ENCODE measurements around the gene TMEM17.

Gene TMEM17

DNA sequence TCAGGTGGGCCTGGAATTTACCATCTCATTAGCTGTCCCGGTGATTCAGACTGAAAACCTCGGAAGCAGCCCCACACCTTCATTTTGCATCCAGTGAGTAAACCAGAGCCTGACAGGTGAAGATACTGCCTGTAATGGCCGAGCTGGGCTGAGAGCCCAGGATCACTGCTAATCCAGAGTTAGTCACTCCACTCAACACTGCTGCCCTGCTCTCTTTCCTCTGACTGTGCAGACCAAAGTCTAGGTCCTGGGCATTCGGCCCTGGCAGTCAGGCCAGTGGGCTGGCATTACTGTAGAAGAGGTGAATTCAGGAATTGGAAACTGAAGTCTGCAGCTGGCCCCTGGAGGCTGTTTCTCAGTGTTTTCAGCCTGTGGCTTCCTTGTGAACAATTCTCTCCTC lies 44.3 kb downstream of the TMEM17 start:
- Mint-ChIP-seq H3K36me3 (ENCODE audit: low read depth) (no peaks in the 10 kb centered on the region), H3K27me3 (peaks cover 12% of the 10 kb centered on the region), H3K9me3 (no peaks in the 10 kb centered on the region), H3K4me1 (ENCODE audit: low read depth) (peaks cover 10% of the 10 kb centered on the region), H3K4me3 (no peak overlapping the region), H3K27ac (no peak overlapping the region)
- intact Hi-C loops (cut with micrococcal nuclease) = no loop called here

DNA sequence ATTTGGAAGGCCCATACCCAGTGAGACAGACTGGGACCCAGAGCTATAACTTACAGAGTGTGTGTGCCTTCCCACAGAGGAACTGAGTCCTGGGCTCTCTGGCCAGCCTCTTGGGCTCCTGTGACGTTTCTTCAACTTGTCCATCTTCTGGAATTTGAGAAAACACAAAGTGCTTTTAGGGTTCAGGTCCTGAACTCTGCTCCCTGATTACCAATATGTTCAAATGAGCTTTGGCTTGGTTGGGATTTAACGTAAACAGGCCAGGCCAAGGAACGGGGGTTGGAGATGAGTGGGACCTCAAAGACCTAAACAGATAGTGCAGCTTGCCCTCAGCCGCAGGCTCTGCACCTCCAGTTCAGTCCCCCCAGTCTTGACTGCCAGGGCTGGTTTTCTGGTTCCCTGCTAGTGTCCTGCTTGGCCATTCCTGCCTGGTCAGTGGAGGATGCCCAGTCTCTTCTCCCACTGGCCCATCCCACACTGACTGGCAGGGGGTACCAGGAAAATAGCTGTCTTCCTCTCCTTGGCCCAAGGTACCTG lies 44.9 kb downstream of the TMEM17 start:
- H3K9me3 Mint-ChIP-seq = no peaks in the 10 kb centered on the region
- H3K4me3 Mint-ChIP-seq = no peak overlapping the region
- H3K27me3 Mint-ChIP-seq = peaks cover 17% of the 10 kb centered on the region
- H3K27ac Mint-ChIP-seq = no peak overlapping the region
- H3K36me3 Mint-ChIP-seq (ENCODE audit: low read depth) = no peaks in the 10 kb centered on the region
- intact Hi-C loops (cut with micrococcal nuclease) = no loop called here
- H3K4me1 Mint-ChIP-seq (ENCODE audit: low read depth) = peaks cover 13% of the 10 kb centered on the region

DNA sequence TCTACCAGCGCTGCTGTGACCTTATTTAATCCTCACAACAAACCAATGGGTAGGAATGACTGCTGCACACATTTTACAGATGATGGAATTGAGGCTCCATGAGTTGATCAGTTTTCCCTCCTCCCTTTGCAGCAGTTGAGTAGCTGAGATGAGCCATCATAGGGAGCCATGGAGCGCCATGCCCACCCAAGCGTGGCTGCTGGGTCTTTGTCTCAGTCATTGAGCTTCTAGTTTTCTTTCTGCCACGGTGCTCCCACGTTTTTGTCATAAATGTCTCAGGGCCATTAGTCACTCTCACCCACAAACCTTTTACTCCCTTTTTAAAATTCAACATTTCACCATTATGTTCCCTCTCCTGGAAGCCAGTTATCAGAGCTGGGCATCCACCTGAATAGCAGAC lies 45.8 kb downstream of the TMEM17 start:
- peaks cover 13% of the 10 kb centered on the region for H3K4me1 Mint-ChIP-seq (ENCODE audit: low read depth)
- no peaks in the 10 kb centered on the region for H3K36me3 Mint-ChIP-seq (ENCODE audit: low read depth)
- H3K4me3 Mint-ChIP-seq = no peak overlapping the region
- no peak overlapping the region for H3K27ac Mint-ChIP-seq
- intact Hi-C loops (cut with micrococcal nuclease) = no loop called here
- H3K9me3 Mint-ChIP-seq = no peaks in the 10 kb centered on the region
- peaks cover 17% of the 10 kb centered on the region for H3K27me3 Mint-ChIP-seq

DNA sequence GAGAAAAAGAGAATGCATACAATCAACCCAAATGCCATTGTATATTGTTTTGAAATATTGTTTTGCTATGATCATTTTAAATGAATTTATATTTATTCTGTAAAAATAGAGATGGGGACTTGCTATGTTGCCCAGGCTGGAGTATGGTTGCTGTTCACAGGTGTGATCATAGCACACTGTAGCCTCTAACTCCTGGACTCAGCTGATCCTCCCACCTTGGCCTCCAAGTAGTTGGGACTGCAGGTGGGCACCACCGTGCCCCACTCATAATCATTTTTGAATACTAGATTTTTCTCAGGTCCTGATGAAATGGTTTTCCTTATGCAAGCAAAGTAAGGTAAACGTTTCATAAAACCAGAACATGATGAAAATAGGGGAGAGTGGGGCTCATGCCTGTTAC lies 46.3 kb downstream of the TMEM17 start:
- no peaks in the 10 kb centered on the region for H3K9me3 Mint-ChIP-seq
- no peak overlapping the region for H3K4me3 Mint-ChIP-seq
- H3K36me3 Mint-ChIP-seq (ENCODE audit: low read depth) = no peaks in the 10 kb centered on the region
- H3K27ac Mint-ChIP-seq = no peak overlapping the region
- peaks cover 13% of the 10 kb centered on the region for H3K4me1 Mint-ChIP-seq (ENCODE audit: low read depth)
- intact Hi-C loops (cut with micrococcal nuclease) = loop anchor here (5.0 kb wide), 2 partner anchors 1028 to 1083 kb away; no protein-coding TSS in a partner anchor
- peaks cover 17% of the 10 kb centered on the region for H3K27me3 Mint-ChIP-seq

DNA sequence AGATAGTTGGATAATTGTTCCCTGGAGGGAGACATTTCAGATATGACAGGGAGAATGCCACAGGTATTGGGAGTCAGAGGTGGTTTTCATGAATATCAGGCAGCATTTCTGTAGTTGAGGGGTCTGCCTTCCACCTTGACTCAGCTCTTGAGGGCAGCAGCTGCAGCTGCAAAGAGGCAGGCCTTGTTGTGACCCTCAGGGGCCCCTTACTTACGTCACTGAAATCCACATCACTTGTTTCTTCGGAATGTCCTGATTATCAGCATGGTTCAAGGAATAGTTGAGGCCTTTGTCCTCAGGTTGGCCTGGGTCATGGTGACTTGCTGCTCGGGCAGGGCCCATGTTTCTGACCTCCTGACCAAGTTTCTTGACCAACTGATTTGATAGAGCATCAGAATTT lies 46.9 kb downstream of the TMEM17 start:
- Mint-ChIP-seq H3K36me3 (ENCODE audit: low read depth) (no peaks in the 10 kb centered on the region), H3K9me3 (no peaks in the 10 kb centered on the region), H3K4me3 (no peak overlapping the region), H3K27ac (no peak overlapping the region), H3K27me3 (peaks cover 17% of the 10 kb centered on the region), H3K4me1 (ENCODE audit: low read depth) (peaks cover 13% of the 10 kb centered on the region)
- intact Hi-C loops (cut with micrococcal nuclease) = loop anchor here (5.0 kb wide), 2 partner anchors 1028 to 1083 kb away; no protein-coding TSS in a partner anchor

DNA sequence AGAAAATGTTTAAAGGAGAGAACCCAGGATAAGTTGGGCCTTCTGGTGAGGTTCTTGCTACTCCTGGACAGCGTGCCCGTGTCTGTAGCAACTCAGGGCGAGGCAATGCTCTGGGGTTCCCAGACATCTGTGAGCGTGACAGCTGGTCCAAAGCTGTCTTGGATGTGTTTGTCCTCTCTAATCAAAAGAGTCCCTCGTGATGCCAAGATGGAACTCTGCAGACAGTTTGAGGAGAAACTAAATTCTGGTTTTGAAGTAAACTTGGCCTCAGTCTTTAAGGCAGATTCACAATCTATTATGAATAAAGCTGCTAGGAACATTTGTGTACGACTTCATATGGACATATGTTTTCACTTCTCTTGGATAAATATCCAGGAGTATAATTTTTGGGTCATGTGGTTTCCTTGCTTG lies 47.3 kb downstream of the TMEM17 start:
- peaks cover 13% of the 10 kb centered on the region for H3K4me1 Mint-ChIP-seq (ENCODE audit: low read depth)
- H3K27ac Mint-ChIP-seq = no peak overlapping the region
- intact Hi-C loops (cut with micrococcal nuclease) = loop anchor here (5.0 kb wide), 2 partner anchors 1029 to 1084 kb away; no protein-coding TSS in a partner anchor
- H3K36me3 Mint-ChIP-seq (ENCODE audit: low read depth) = no peaks in the 10 kb centered on the region
- peaks cover 17% of the 10 kb centered on the region for H3K27me3 Mint-ChIP-seq
- H3K9me3 Mint-ChIP-seq = no peaks in the 10 kb centered on the region
- H3K4me3 Mint-ChIP-seq = no peak overlapping the region

DNA sequence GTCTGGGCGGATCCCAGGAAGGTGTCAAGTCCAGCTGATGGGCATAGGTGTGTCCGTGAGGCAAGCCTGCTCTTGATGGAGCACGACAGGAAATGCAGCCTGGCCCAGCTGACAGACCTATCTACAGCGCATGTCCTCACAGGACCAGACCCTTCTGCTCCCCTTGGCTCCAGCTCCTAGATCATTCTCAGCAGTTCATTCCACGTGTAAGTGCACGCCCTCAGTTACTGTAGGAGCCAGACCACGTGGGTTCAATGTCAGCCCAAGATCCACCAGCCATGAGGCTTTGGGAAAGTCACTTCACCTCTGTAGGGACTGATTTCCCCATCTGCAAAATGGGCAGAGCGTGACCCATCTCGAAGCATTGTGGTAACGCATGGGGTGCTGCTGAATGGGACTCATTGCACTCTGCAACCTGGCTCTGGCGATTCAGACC lies 47.8 kb downstream of the TMEM17 start:
- intact Hi-C loops (cut with micrococcal nuclease) = loop anchor here (5.0 kb wide), 2 partner anchors 1029 to 1084 kb away; no protein-coding TSS in a partner anchor
- Mint-ChIP-seq H3K27me3 (peaks cover 17% of the 10 kb centered on the region), H3K4me3 (no peak overlapping the region), H3K4me1 (ENCODE audit: low read depth) (peaks cover 13% of the 10 kb centered on the region), H3K27ac (no peak overlapping the region), H3K9me3 (no peaks in the 10 kb centered on the region), H3K36me3 (ENCODE audit: low read depth) (no peaks in the 10 kb centered on the region)

DNA sequence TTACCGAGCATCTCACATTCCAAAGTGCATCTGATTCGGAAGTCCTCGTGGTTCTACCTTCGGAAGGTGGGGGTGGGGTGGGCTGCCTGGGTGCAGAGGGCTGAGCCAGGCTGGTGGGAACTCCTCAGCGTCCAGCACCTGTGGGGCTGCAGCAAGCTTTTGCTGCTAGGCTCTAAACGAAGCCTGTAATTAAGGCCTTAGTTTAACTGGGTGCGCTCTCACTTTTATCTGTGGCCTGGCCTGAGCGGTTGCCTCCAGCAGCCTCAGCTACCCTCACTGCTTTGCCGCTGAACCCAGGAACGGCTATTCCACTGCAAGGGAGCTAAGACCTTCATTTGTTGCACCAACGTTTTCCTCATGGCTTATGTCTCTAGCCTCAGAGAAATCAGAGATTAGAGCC lies 48.4 kb downstream of the TMEM17 start:
- intact Hi-C loops (cut with micrococcal nuclease) = loop anchor here (1.0 to 5.0 kb wide), 4 partner anchors 318 to 1085 kb away; no protein-coding TSS in a partner anchor
- Mint-ChIP-seq H3K4me3 (peak overlapping the region; percentile 70), H3K4me1 (ENCODE audit: low read depth) (peaks cover 13% of the 10 kb centered on the region), H3K27me3 (peaks cover 17% of the 10 kb centered on the region), H3K27ac (peak overlapping the region; percentile 34), H3K9me3 (no peaks in the 10 kb centered on the region), H3K36me3 (ENCODE audit: low read depth) (no peaks in the 10 kb centered on the region)

DNA sequence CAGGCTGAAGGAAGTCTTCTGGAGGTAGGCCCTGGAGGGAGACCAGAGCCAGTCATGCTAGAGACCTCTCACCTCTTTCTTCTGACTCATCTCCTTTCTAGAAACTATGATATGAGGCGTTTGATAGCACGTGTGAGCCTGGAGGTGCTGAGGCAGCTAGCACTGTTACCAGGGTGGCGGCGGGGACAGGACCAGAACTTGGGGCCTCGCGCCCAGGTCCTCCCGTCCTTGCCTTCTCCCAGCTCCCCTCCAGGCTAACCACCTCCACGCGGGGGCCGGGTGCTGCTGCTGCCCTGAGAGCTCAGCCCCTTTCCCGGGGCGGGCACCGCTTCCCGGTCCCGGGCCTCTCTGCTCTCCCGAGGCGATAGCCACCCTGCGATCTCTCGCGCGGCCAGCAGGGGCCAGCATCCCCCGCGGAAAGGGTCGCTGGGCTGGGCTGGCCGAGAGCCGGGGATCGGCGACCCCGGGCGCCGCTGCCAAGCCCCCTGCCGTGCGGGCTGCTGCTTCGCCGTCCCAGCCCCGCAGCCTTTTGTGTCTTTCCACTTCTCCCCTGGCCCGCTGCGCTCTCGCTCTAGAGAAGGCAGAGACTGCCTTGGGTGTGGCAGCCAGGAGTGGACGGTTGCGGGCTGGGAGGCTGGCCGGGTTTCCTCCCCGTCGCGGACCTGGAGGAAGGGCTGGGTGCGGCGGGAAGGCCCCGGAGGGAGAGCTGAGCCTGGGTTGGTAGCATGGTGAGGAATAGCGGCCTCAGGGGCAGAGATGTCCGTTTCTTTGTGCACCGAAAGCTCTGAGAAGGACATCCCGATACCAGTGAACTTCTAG lies 49.1 kb downstream of the TMEM17 start:
- no peaks in the 10 kb centered on the region for H3K36me3 Mint-ChIP-seq (ENCODE audit: low read depth)
- H3K4me3 Mint-ChIP-seq = peak overlapping the region; percentile 70
- H3K4me1 Mint-ChIP-seq (ENCODE audit: low read depth) = peaks cover 13% of the 10 kb centered on the region
- intact Hi-C loops (cut with micrococcal nuclease) = loop anchor here (1.0 to 5.0 kb wide), 4 partner anchors 318 to 1085 kb away; no protein-coding TSS in a partner anchor
- H3K27me3 Mint-ChIP-seq = peaks cover 17% of the 10 kb centered on the region
- H3K27ac Mint-ChIP-seq = peak overlapping the region; percentile 34
- no peaks in the 10 kb centered on the region for H3K9me3 Mint-ChIP-seq

DNA sequence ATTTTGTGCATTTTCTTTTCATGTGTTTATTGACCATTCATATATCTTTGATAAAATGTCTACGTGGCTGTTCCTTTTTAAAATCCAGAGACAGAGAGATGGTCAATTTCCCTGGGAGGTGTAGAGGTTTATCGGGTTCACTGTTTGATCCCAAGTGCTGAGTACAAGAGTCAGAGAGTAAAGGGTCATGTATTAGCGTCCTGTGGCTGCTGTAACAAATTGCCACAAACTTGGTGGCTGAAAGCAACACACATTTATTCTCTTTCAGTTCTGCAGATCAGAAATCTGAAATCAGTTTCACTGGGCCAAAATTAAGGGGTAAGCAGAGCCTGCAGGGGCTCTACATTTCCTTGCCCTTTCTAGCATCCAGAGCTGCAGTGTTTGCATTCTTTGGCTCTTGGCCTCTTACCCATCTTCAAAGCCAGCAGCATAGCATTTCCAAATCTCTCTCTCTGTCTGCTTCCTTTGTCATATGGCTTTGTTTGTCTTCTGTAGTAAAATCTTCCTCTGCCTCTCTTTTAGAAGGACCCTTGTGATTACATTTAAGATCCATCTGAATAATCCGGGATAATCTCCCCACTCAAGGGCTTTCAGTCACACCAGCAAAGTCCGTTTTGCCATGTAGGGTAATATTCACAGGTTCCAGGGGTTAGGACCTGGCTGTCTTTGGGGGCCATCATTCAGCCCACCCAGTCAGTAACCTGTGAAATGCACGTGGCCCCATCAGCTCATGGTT lies 49.9 kb downstream of the TMEM17 start:
- Mint-ChIP-seq H3K36me3 (ENCODE audit: low read depth) (no peaks in the 10 kb centered on the region), H3K27me3 (peaks cover 17% of the 10 kb centered on the region), H3K4me1 (ENCODE audit: low read depth) (peaks cover 13% of the 10 kb centered on the region), H3K27ac (no peak overlapping the region), H3K4me3 (no peak overlapping the region), H3K9me3 (no peaks in the 10 kb centered on the region)
- intact Hi-C loops (cut with micrococcal nuclease) = loop anchor here (2.0 to 5.0 kb wide), 3 partner anchors 969 to 1086 kb away; no protein-coding TSS in a partner anchor

DNA sequence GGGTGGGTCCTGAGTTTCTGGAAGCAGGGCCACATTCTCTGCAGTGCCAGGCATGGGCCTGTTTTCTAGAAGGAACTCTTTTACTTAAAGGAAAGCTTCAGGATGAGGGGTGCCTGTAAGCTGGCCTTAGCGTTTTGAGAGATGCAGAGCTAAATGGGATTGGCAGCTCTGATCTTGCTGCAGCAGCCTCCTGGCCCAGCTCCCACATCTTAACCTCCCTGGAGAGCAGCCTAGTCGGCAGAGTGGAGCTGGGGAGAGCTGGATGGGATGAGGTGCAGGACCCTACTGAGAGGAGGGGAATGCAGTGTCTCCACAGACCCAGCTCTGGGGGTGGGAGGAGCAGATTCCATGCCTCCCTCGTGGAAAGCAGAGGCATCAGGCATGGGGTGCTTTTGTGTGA lies 52.0 kb downstream of the TMEM17 start:
- no peaks in the 10 kb centered on the region for H3K9me3 Mint-ChIP-seq
- H3K4me3 Mint-ChIP-seq = no peak overlapping the region
- no peaks in the 10 kb centered on the region for H3K36me3 Mint-ChIP-seq (ENCODE audit: low read depth)
- H3K4me1 Mint-ChIP-seq (ENCODE audit: low read depth) = peaks cover 13% of the 10 kb centered on the region
- peaks cover 17% of the 10 kb centered on the region for H3K27me3 Mint-ChIP-seq
- no peak overlapping the region for H3K27ac Mint-ChIP-seq
- intact Hi-C loops (cut with micrococcal nuclease) = no loop called here

DNA sequence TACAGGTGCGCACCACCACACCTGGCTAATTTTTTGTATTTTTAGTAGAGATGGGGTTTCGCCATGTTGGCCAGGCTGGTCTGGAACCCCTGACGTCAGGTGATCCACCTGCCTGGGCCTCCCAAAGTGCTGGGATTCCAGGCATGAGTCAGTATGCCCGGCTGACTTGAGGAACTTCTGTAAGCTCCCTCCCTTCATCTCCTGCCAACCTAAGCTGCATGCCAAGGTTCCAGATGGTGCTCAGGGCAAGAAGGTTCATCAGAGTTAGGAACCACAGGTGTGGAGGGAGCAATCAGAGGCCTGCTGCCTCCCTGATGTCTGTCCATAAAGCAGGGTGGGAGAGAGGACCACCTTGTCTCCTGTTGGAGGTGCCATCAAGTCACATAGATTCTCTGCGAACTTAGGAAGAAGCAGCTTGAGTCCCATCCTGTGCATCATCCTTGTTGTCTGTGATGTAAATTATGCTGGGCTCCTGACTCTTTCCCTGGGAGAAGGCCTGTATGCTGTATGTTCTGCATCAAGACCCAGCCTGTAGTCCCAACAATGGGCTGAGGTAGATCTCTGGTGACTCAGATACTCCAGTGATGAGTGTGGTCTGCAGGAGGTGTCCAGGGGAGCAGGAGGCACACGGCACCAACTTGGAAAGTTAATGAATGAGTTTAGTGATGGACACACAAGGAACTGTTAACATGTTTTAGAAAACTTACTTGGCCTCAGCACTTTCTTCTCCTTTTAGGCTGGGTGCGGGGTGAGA lies 53.1 kb downstream of the TMEM17 start:
- Mint-ChIP-seq H3K9me3 (no peaks in the 10 kb centered on the region), H3K27me3 (peaks cover 14% of the 10 kb centered on the region), H3K4me1 (ENCODE audit: low read depth) (peaks cover 13% of the 10 kb centered on the region), H3K4me3 (no peak overlapping the region), H3K36me3 (ENCODE audit: low read depth) (no peaks in the 10 kb centered on the region), H3K27ac (no peak overlapping the region)
- intact Hi-C loops (cut with micrococcal nuclease) = no loop called here

DNA sequence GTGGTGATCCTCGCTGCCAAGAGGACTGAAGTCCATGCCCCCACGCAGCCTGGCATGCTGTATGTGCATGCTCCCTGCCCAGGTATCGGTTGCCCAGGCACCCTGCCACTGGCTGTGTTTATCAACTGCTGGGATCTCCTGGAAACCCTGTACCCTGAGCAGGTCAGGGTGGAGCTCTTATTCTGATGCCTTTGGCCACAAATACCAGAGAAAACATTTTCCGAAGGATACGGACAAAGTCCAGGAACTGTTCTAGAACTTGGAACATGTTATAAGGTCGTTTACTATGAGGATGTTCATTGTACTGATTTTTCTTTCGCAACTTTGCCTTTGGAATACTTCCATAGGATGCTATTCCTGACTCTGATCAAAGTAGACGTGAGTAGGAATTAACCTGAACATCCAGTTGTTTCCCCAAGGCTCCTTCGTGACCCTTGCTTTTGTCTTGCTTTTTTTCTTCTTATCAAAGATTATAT lies 55.2 kb downstream of the TMEM17 start:
- Mint-ChIP-seq H3K4me1 (ENCODE audit: low read depth) (no peaks in the 10 kb centered on the region), H3K27me3 (no peaks in the 10 kb centered on the region), H3K4me3 (no peak overlapping the region), H3K27ac (no peak overlapping the region), H3K36me3 (ENCODE audit: low read depth) (no peaks in the 10 kb centered on the region), H3K9me3 (no peaks in the 10 kb centered on the region)
- intact Hi-C loops (cut with micrococcal nuclease) = no loop called here
